ENCODE data around the gene ITPR3. TPM values are rescaled to one million over a fixed set of nuclear protein-coding genes. Genes with fewer than 3 reads are reported as not detected.
A peak's percentile ranks its signal among the peaks of the same experiment; 100 is the strongest.

ITPR3 gene
- total RNA-seq, 2 experiments from 2014 or later = 42.6 to 42.9 TPM

GRCh38 chr6:33704215-33705066 is 83.3 kb downstream of the ITPR3 start:
- peaks cover 36% of the 10 kb centered on the region for H3K36me3 Mint-ChIP-seq (ENCODE audit: low read depth)
- intact Hi-C loops (cut with DNase I, micrococcal nuclease) = loop anchor here in 1 of 2 experiments (5.0 kb wide), 1 partner anchor 252 kb away; the partner anchor contains the start of gene ZBTB9

GRCh38 chr6:33705268-33705885 is 84.3 kb downstream of the ITPR3 start:
- CTCF ChIA-PET = interaction anchor here (0.8 to 1.6 kb wide), 6 partner anchors 8 to 322 kb away, joined by 3 to 6 read pairs (median 4); no protein-coding TSS in a partner anchor
- Mint-ChIP-seq H3K36me3 (ENCODE audit: low read depth) (peaks cover 40% of the 10 kb centered on the region), H3K27me3 (no peaks in the 10 kb centered on the region)

More at GRCh38 chr6:33704215-33705066, 83.3 kb downstream of the ITPR3 start:
- CTCF ChIA-PET = interaction anchor here (0.8 to 1.6 kb wide), 3 partner anchors 40 to 323 kb away, joined by 3 to 5 read pairs (median 5); no protein-coding TSS in a partner anchor
- Mint-ChIP-seq H3K27me3 (no peaks in the 10 kb centered on the region), H3K4me1 (peaks cover 25% of the 10 kb centered on the region), H3K9me3 (ENCODE audit: low read depth) (no peaks in the 10 kb centered on the region), H3K27ac (no peak overlapping the region), H3K4me3 (no peak overlapping the region)
- DNase-seq = no peak
- POLR2A ChIA-PET = no interaction called here
- ATAC-seq = no peak

GRCh38 chr6:33705955-33706725 is 85.0 kb downstream of the ITPR3 start:
- intact Hi-C loops (cut with DNase I, micrococcal nuclease) = no loop called here
- Mint-ChIP-seq H3K27me3 (no peaks in the 10 kb centered on the region), H3K4me1 (peaks cover 31% of the 10 kb centered on the region), H3K27ac (no peak overlapping the region), H3K9me3 (ENCODE audit: low read depth) (no peaks in the 10 kb centered on the region), H3K36me3 (ENCODE audit: low read depth) (peaks cover 44% of the 10 kb centered on the region), H3K4me3 (no peak overlapping the region)
- ChIA-PET CTCF (interaction anchor here (0.9 to 1.6 kb wide), 4 partner anchors 9 to 39 kb away, joined by 3 to 6 read pairs (median 4); no protein-coding TSS in a partner anchor), POLR2A (interaction anchor here (0.5 kb wide), 1 partner anchor 445 kb away, joined by 4 read pairs; no protein-coding TSS in a partner anchor)
- no peak for DNase-seq
- ATAC-seq = no peak

More at GRCh38 chr6:33705268-33705885, 84.3 kb downstream of the ITPR3 start:
- Mint-ChIP-seq H3K9me3 (ENCODE audit: low read depth) (no peaks in the 10 kb centered on the region), H3K27ac (no peak overlapping the region), H3K4me3 (no peak overlapping the region), H3K4me1 (peaks cover 28% of the 10 kb centered on the region)
- POLR2A ChIA-PET = interaction anchor here (0.5 to 0.6 kb wide), 2 partner anchors 380 to 445 kb away, joined by 4 read pairs; no protein-coding TSS in a partner anchor
- DNase-seq = no peak
- intact Hi-C loops (cut with DNase I, micrococcal nuclease) = no loop called here
- no peak for ATAC-seq

GRCh38 chr6:33707771-33708170 is 86.6 kb downstream of the ITPR3 start:
- DNase-seq (no peak), ATAC-seq (no peak)
- ChIA-PET POLR2A (no interaction called here), CTCF (interaction anchor here (1.9 kb wide), 1 partner anchor 11 kb away, joined by 8 read pairs; no protein-coding TSS in a partner anchor)
- peaks cover 34% of the 10 kb centered on the region for H3K4me1 Mint-ChIP-seq
- H3K4me3 Mint-ChIP-seq = no peak overlapping the region
- peaks cover 42% of the 10 kb centered on the region for H3K36me3 Mint-ChIP-seq (ENCODE audit: low read depth)
- no peaks in the 10 kb centered on the region for H3K9me3 Mint-ChIP-seq (ENCODE audit: low read depth)
- H3K27ac Mint-ChIP-seq = no peak overlapping the region
- H3K27me3 Mint-ChIP-seq = no peaks in the 10 kb centered on the region
- intact Hi-C loops (cut with DNase I, micrococcal nuclease) = no loop called here

GRCh38 chr6:33708516-33709204 is 87.5 kb downstream of the ITPR3 start:
- CTCF ChIA-PET = interaction anchor here (0.7 to 1.9 kb wide), 5 partner anchors 8 to 35 kb away, joined by 3 to 11 read pairs (median 4); no protein-coding TSS in a partner anchor
- Mint-ChIP-seq H3K4me1 (peaks cover 34% of the 10 kb centered on the region), H3K36me3 (ENCODE audit: low read depth) (peaks cover 40% of the 10 kb centered on the region), H3K9me3 (ENCODE audit: low read depth) (no peaks in the 10 kb centered on the region), H3K27ac (no peak overlapping the region), H3K4me3 (no peak overlapping the region), H3K27me3 (no peaks in the 10 kb centered on the region)
- no peak for DNase-seq
- no peak for ATAC-seq
- POLR2A ChIA-PET = interaction anchor here (0.7 kb wide), 1 partner anchor 8 kb away, joined by 3 read pairs; no protein-coding TSS in a partner anchor
- intact Hi-C loops (cut with DNase I, micrococcal nuclease) = no loop called here

GRCh38 chr6:33709605-33710295 is 88.6 kb downstream of the ITPR3 start:
- no peak for ATAC-seq
- peaks cover 32% of the 10 kb centered on the region for H3K36me3 Mint-ChIP-seq (ENCODE audit: low read depth)
- CTCF ChIA-PET = interaction anchor here (0.7 to 4.0 kb wide), 5 partner anchors 8 to 37 kb away, joined by 3 to 40 read pairs (median 8); no protein-coding TSS in a partner anchor
- H3K4me3 Mint-ChIP-seq = peak overlapping the region; percentile 90
- no peaks in the 10 kb centered on the region for H3K9me3 Mint-ChIP-seq (ENCODE audit: low read depth)
- no peak for DNase-seq
- peaks cover 34% of the 10 kb centered on the region for H3K4me1 Mint-ChIP-seq
- peak overlapping the region; percentile 41 for H3K27ac Mint-ChIP-seq
- H3K27me3 Mint-ChIP-seq = no peaks in the 10 kb centered on the region
- intact Hi-C loops (cut with DNase I, micrococcal nuclease) = loop anchor here in 1 of 2 experiments (2.0 to 5.0 kb wide), 3 partner anchors 125 to 528 kb away; partner anchors contain the start of genes CUTA and HMGA1
- POLR2A ChIA-PET = interaction anchor here (0.7 kb wide), 1 partner anchor 9 kb away, joined by 3 read pairs; no protein-coding TSS in a partner anchor

GRCh38 chr6:33710296-33711121 is 89.4 kb downstream of the ITPR3 start:
- Mint-ChIP-seq H3K36me3 (ENCODE audit: low read depth) (peaks cover 32% of the 10 kb centered on the region), H3K27me3 (no peaks in the 10 kb centered on the region), H3K4me1 (peaks cover 34% of the 10 kb centered on the region), H3K9me3 (ENCODE audit: low read depth) (no peaks in the 10 kb centered on the region), H3K4me3 (peak overlapping the region; percentile 90), H3K27ac (peak overlapping the region; percentile 96)
- DNase-seq = peak; percentile 29
- intact Hi-C loops (cut with DNase I, micrococcal nuclease) = loop anchor here (1.0 to 5.0 kb wide), 11 partner anchors 34 to 527 kb away; partner anchors contain the start of genes CUTA (in 1 of the 2), HMGA1 (in 1 of the 2), LEMD2 (in 1 of the 2) and RXRB (in 1 of the 2)
- ChIA-PET CTCF (interaction anchor here (0.6 to 4.0 kb wide), 18 partner anchors 9 to 477 kb away, joined by 3 to 40 read pairs (median 6); partner anchors contain the start of genes BAK1 and ZBTB9), POLR2A (interaction anchor here (0.7 to 1.5 kb wide), 6 partner anchors 10 to 1761 kb away, joined by 3 to 5 read pairs (median 3); no protein-coding TSS in a partner anchor)
- peak; percentile 6 for ATAC-seq

GRCh38 chr6:33711140-33712129 is 90.3 kb downstream of the ITPR3 start, which contains the start of gene UQCC2:
Gene UQCC2, minus strand, starts transcription at chr6:33711700. Its CDS starts 14 bp downstream, at chr6:33711686.
- CTCF ChIA-PET = interaction anchor here (0.5 to 4.0 kb wide), 31 partner anchors 8 to 452 kb away, joined by 3 to 40 read pairs (median 3); partner anchors contain the start of genes BAK1 and ZBTB9
- peak within 1 kb of the TSS; percentile 96 for H3K27ac Mint-ChIP-seq
- H3K9me3 Mint-ChIP-seq (ENCODE audit: low read depth) = no peaks in the 10 kb centered on the region
- intact Hi-C loops (cut with DNase I, micrococcal nuclease) = loop anchor here (1.0 to 5.0 kb wide), 11 partner anchors 33 to 526 kb away; partner anchors contain the start of genes CUTA (in 1 of the 2), HMGA1 (in 1 of the 2), LEMD2 (in 1 of the 2) and RXRB (in 1 of the 2)
- POLR2A ChIA-PET = interaction anchor here (0.7 to 1.5 kb wide), 6 partner anchors 11 to 1760 kb away, joined by 3 to 5 read pairs (median 3); no protein-coding TSS in a partner anchor
- peak within 1 kb of the TSS; percentile 90 for H3K4me3 Mint-ChIP-seq
- H3K36me3 Mint-ChIP-seq (ENCODE audit: low read depth) = peaks cover 32% of the 10 kb centered on the region
- DNase-seq (peak; percentile 99), ATAC-seq (peak; percentile 99)
- H3K4me1 Mint-ChIP-seq = peaks cover 34% of the 10 kb centered on the region
- no peaks in the 10 kb centered on the region for H3K27me3 Mint-ChIP-seq

Measured in activated CD4-positive, alpha-beta T cell treated with anti-CD3 and anti-CD28 coated beads for 36 hours (primary cell).